ENCODE data around the gene ZBTB34. TPM values are rescaled to one million over a fixed set of nuclear protein-coding genes. Genes with fewer than 3 reads are reported as not detected.

ZBTB34 gene
- total and polyA plus RNA-seq, 3 donors from 2014 or later: 6.2 to 14.6 (median 14.0) TPM

DNA sequence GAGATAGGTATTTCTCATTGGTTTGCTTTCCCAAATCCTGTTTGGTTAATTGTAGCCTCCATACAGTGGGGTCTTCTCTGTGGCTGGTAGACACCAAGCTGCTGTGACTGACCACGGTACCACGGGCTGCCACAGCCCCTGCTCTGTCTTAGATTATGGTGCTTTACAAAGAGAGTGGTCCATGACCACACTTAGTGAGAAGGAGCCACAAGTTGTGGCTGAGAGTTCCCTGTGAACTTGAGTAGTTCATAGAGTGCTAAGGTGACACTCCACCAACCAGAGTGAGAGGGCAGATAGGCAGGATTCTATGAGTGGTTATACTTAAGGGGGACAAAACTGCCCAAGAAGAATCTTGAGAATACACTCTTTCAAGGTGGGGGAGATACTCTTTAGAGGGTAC, 25.8 kb upstream of the ZBTB34 start:
- H3K36me3 ChIP-seq (ENCODE audit: low read depth, missing control alignments): no peaks in the 10 kb centered on the region
- H3K4me3 ChIP-seq: no peak overlapping the region
- 98 to 100% methylated on average over 1 to 2 of the region's 2 CpGs for WGBS, 2 donors
- no peaks in the 10 kb centered on the region for H3K4me1 ChIP-seq
- H3K9me3 ChIP-seq: no peaks in the 10 kb centered on the region
- intact Hi-C loops (cut with DNase I; ENCODE audit: low total_unique reads): no loop called here
- no peak overlapping the region for H3K27ac ChIP-seq
- TF ChIP-seq, protein P1, sequence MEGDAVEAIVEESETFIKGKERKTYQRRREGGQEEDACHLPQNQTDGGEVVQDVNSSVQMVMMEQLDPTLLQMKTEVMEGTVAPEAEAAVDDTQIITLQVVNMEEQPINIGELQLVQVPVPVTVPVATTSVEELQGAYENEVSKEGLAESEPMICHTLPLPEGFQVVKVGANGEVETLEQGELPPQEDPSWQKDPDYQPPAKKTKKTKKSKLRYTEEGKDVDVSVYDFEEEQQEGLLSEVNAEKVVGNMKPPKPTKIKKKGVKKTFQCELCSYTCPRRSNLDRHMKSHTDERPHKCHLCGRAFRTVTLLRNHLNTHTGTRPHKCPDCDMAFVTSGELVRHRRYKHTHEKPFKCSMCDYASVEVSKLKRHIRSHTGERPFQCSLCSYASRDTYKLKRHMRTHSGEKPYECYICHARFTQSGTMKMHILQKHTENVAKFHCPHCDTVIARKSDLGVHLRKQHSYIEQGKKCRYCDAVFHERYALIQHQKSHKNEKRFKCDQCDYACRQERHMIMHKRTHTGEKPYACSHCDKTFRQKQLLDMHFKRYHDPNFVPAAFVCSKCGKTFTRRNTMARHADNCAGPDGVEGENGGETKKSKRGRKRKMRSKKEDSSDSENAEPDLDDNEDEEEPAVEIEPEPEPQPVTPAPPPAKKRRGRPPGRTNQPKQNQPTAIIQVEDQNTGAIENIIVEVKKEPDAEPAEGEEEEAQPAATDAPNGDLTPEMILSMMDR (IDR thresholded peaks at IDR 0.05): no peak
- no peak for TF ChIP-seq POLR2A (IDR thresholded peaks at IDR 0.05)
- no peak for DNase-seq
- no peaks in the 10 kb centered on the region for H3K27me3 ChIP-seq

DNA sequence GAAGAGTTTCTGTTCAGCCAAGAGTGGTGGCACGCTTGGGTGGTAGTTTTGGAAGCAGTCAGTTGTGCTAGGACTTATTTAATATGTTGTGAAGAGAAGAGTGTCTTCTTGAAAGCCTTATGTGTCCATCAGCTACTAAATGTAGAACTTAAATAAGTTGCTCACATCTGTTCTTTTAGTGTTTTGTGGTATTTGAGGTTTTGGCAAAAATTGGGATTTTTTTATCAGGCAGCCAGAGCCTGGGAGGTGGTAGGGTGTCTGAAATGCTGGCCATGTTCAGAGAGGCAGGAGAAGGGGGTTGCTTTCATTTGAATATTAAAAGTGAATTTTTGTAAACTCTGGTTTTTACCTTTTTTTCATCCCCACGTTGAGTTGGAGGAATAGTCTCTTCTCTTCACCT, 24.2 kb upstream of the ZBTB34 start:
- DNase-seq: no peak
- Histone ChIP-seq H3K4me1 (no peaks in the 10 kb centered on the region), H3K27ac (no peak overlapping the region), H3K4me3 (no peak overlapping the region), H3K9me3 (no peaks in the 10 kb centered on the region), H3K36me3 (ENCODE audit: low read depth, missing control alignments) (no peaks in the 10 kb centered on the region), H3K27me3 (no peaks in the 10 kb centered on the region)
- intact Hi-C loops (cut with DNase I; ENCODE audit: low total_unique reads): no loop called here
- TF ChIP-seq, protein P1 (IDR thresholded peaks at IDR 0.05): no peak
- WGBS, 2 donors: 88 to 89% methylated on average over 2 of the region's 2 CpGs

DNA sequence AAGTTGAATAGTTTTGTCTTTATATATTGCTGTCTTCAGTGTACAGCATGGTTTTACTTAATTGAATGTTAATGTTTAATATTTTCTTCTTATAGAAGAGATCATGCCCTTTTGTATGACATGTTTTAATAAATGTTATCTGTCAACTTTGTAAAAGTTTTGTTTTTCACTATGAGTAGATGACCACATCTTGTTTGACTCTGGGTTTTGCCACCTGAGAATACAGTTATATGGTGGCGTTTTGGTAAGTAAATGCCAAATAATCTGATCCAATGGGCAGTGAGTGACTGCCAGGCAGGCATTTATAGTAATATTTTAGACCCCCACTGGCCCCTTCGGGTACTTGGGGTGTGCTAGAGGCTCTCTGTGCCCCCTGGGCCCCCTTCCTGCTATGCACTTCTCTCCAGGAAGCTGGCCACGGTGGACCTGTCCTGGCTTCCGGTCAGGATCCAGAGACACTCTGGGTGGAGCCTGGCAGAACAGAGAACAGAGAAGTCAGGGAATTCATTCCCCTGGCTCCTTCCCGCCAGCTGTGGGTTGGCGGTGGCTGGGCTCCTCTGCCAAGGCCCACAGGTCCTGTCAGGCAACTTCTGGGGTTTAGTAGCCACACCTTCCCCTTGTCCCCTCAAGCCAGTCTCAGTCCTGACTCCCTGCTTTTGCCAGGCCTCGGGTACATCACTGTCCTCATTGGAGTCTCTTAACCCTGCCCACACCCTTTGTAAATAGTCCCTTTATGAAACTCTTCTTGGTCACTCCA, 22.2 kb upstream of the ZBTB34 start:
- Histone ChIP-seq H3K27ac (no peak overlapping the region), H3K4me1 (no peaks in the 10 kb centered on the region), H3K9me3 (no peaks in the 10 kb centered on the region), H3K36me3 (ENCODE audit: low read depth, missing control alignments) (no peaks in the 10 kb centered on the region), H3K27me3 (no peaks in the 10 kb centered on the region), H3K4me3 (no peak overlapping the region)
- TF ChIP-seq, protein P1 (IDR thresholded peaks at IDR 0.05): no peak
- TF ChIP-seq POLR2A (IDR thresholded peaks at IDR 0.05): no peak
- intact Hi-C loops (cut with DNase I; ENCODE audit: low total_unique reads): no loop called here
- WGBS, 2 donors: 87% methylated on average over 5 to 7 of the region's 7 CpGs
- no peak for DNase-seq

DNA sequence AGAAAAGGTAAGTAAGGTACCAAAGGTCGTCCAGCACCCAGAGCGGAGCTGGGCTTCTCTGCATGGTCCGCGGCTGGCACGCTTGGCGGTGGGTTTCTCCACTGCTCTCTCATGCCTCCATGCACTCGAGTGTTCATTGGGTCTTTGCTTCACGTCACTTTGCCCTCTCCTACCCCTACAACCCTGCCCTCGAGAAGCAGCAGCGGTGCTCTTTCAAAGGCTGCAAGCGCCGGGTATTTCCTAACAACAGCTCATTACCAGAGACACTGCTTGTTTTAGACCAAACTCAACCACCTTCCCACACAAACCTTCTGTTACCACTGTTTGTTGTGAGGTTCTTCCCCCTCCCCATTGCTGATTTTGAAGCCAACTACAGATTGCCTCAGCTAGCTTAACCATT, 21.5 kb upstream of the ZBTB34 start:
- WGBS, 2 donors: 93 to 95% methylated on average over 12 of the region's 12 CpGs
- no peak for TF ChIP-seq POLR2A (IDR thresholded peaks at IDR 0.05)
- TF ChIP-seq, protein P1 (IDR thresholded peaks at IDR 0.05): no peak
- Histone ChIP-seq H3K9me3 (no peaks in the 10 kb centered on the region), H3K27me3 (no peaks in the 10 kb centered on the region), H3K36me3 (ENCODE audit: low read depth, missing control alignments) (no peaks in the 10 kb centered on the region), H3K4me3 (no peak overlapping the region), H3K27ac (no peak overlapping the region), H3K4me1 (no peaks in the 10 kb centered on the region)
- DNase-seq: no peak
- intact Hi-C loops (cut with DNase I; ENCODE audit: low total_unique reads): no loop called here

DNA sequence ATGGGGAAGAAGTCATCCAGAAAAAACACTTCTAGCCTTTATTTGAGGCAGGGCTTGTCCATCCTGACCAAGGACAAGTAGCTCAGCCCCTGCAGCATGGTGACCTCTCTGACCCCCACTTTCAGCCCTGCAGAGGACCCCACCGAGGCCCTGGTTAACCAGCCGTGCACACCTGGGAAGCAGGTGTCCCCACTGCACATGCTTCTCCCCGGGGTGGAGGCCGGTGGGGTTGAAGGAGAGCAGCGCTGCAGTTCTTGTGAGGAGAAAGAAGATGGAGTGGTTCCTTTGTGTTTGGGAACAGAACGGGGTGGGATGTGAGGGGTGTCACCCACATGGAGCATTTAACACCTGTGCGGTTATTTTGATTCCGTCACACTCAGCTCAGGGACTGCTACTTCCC, 21.1 kb upstream of the ZBTB34 start:
- 88% methylated on average over 8 of the region's 8 CpGs for WGBS, 2 donors
- H3K4me3 ChIP-seq: no peak overlapping the region
- TF ChIP-seq POLR2A (IDR thresholded peaks at IDR 0.05): no peak
- TF ChIP-seq, protein P1 (IDR thresholded peaks at IDR 0.05): no peak

More for the DNA sequence above, 21.1 kb upstream of the ZBTB34 start:
- Histone ChIP-seq H3K4me1 (no peaks in the 10 kb centered on the region), H3K36me3 (ENCODE audit: low read depth, missing control alignments) (no peaks in the 10 kb centered on the region), H3K27ac (no peak overlapping the region), H3K9me3 (no peaks in the 10 kb centered on the region), H3K27me3 (no peaks in the 10 kb centered on the region)
- intact Hi-C loops (cut with DNase I; ENCODE audit: low total_unique reads): no loop called here
- DNase-seq: no peak
